Measurements from ENCODE around the gene NCLN. TPM values are rescaled to one million over a fixed set of nuclear protein-coding genes. Genes with fewer than 3 reads are reported as not detected.

NCLN gene
- total RNA-seq, 1 donor from 2014 or later: 12.2 TPM

DNA sequence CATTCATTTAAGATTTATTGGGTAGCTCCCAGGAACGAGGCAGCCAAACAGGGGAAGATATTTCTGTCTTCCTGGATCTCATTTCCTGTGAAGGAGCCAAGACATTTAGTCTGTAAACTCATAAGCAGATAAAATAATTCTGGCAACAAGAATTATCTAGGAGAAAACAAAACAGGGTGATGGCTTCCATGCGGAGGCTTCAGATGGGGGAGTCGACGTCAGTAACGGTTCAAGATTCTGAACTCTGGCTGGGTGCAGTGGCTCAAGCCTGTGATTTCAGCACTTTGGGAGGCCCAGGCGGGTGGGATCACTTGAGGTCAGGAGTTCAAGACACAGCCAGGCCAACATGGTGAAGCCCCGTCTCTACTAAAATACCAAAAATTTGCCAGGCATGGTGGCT, 48.6 kb upstream of the NCLN start:
- H3K27me3 ChIP-seq: no peaks in the 10 kb centered on the region
- TF ChIP-seq CTCF (IDR thresholded peaks at IDR 0.05) (no peak), EZH2phosphoT487 (IDR thresholded peaks at IDR 0.05) (no peak), EZH2 (IDR thresholded peaks at IDR 0.05) (no peak)
- no peak overlapping the region for H3K4me3 Mint-ChIP-seq
- no peak overlapping the region for H3K4me2 ChIP-seq
- H3K9me3 Mint-ChIP-seq: no peaks in the 10 kb centered on the region
- H3K79me2 ChIP-seq (ENCODE audit: low read depth): no peaks in the 10 kb centered on the region
- DNase-seq (ENCODE audit: low spot score): no peak
- no peak overlapping the region for H3K9ac ChIP-seq
- no peak overlapping the region for H3K27ac ChIP-seq
- H3K27me3 Mint-ChIP-seq (ENCODE audit: insufficient read depth, low read depth): peaks cover 13% of the 10 kb centered on the region
- no peaks in the 10 kb centered on the region for H3K36me3 Mint-ChIP-seq
- H3K9me3 ChIP-seq (ENCODE audit: low read depth): no peaks in the 10 kb centered on the region
- H4K20me1 ChIP-seq (ENCODE audit: low read depth): no peaks in the 10 kb centered on the region
- no peak overlapping the region for H3K4me3 ChIP-seq
- no peak overlapping the region for H2AFZ ChIP-seq (replicated peaks)
- H3K36me3 ChIP-seq: no peaks in the 10 kb centered on the region
- peaks cover 2% of the 10 kb centered on the region for H3K4me1 Mint-ChIP-seq
- H3K4me1 ChIP-seq: no peaks in the 10 kb centered on the region
- no peaks in the 10 kb centered on the region for H3F3A ChIP-seq (ENCODE audit: low read depth)
- no peak overlapping the region for H3K27ac Mint-ChIP-seq

DNA sequence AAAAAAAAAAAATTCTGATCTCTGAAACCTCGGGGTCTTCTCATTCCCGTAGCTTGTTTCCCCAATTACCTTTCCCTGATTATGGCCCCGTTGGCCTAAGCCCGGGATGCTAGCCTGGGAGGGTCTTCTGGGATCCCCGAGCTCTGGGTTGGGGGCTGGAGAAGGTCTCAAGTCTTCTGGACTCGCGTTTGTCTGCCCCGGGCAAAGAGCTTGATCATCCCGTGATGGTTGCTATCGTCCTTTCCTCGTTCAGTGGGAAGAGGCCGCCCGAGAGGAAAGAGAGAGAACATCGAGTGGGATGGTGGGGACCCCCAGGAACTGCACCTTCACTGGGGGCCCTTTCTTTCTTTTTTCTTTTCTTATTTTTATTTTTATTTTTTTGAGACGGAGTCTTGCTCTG, 47.5 kb upstream of the NCLN start:
- Mint-ChIP-seq H3K4me3 (no peak overlapping the region), H3K9me3 (no peaks in the 10 kb centered on the region), H3K27ac (no peak overlapping the region), H3K4me1 (no peaks in the 10 kb centered on the region), H3K36me3 (no peaks in the 10 kb centered on the region), H3K27me3 (ENCODE audit: insufficient read depth, low read depth) (peaks cover 7% of the 10 kb centered on the region)
- H3K36me3 ChIP-seq: no peaks in the 10 kb centered on the region
- no peak overlapping the region for H2AFZ ChIP-seq (replicated peaks)
- no peak for DNase-seq (ENCODE audit: low spot score)
- no peaks in the 10 kb centered on the region for H3K4me1 ChIP-seq
- H3K4me3 ChIP-seq: no peak overlapping the region
- H4K20me1 ChIP-seq (ENCODE audit: low read depth): no peaks in the 10 kb centered on the region
- no peaks in the 10 kb centered on the region for H3K27me3 ChIP-seq
- H3K27ac ChIP-seq: no peak overlapping the region
- no peak overlapping the region for H3K9ac ChIP-seq
- no peaks in the 10 kb centered on the region for H3F3A ChIP-seq (ENCODE audit: low read depth)
- no peaks in the 10 kb centered on the region for H3K79me2 ChIP-seq (ENCODE audit: low read depth)
- no peak overlapping the region for H3K4me2 ChIP-seq
- H3K9me3 ChIP-seq (ENCODE audit: low read depth): no peaks in the 10 kb centered on the region
- TF ChIP-seq CTCF (IDR thresholded peaks at IDR 0.05): no peak
- TF ChIP-seq EZH2phosphoT487 (IDR thresholded peaks at IDR 0.05): no peak
- no peak for TF ChIP-seq EZH2 (IDR thresholded peaks at IDR 0.05)

- Histone ChIP-seq H3K9me3 (ENCODE audit: low read depth) (no peaks in the 10 kb centered on the region), H3K27me3 (no peaks in the 10 kb centered on the region), H3F3A (ENCODE audit: low read depth) (no peaks in the 10 kb centered on the region), H3K4me1 (no peaks in the 10 kb centered on the region), H4K20me1 (ENCODE audit: low read depth) (no peaks in the 10 kb centered on the region), H3K4me2 (no peak overlapping the region), H2AFZ (replicated peaks) (no peak overlapping the region), H3K79me2 (ENCODE audit: low read depth) (no peaks in the 10 kb centered on the region), H3K27ac (no peak overlapping the region), H3K9ac (no peak overlapping the region), H3K36me3 (no peaks in the 10 kb centered on the region), H3K4me3 (no peak overlapping the region)
- peaks cover 5% of the 10 kb centered on the region for H3K27me3 Mint-ChIP-seq (ENCODE audit: insufficient read depth, low read depth)
- no peak overlapping the region for H3K27ac Mint-ChIP-seq
- no peaks in the 10 kb centered on the region for H3K4me1 Mint-ChIP-seq
- TF ChIP-seq CTCF (IDR thresholded peaks at IDR 0.05) (no peak), EZH2 (IDR thresholded peaks at IDR 0.05) (no peak), EZH2phosphoT487 (IDR thresholded peaks at IDR 0.05) (no peak)
- no peak for DNase-seq (ENCODE audit: low spot score)
- no peaks in the 10 kb centered on the region for H3K9me3 Mint-ChIP-seq
- no peak overlapping the region for H3K4me3 Mint-ChIP-seq
- H3K36me3 Mint-ChIP-seq: no peaks in the 10 kb centered on the region
These were observed 45.1 kb upstream of the NCLN start for GRCh38 chr19:3140667-3141038.

- no peaks in the 10 kb centered on the region for H3K4me1 Mint-ChIP-seq
- H2AFZ ChIP-seq (replicated peaks): no peak overlapping the region
- H3K36me3 Mint-ChIP-seq: no peaks in the 10 kb centered on the region
- H3K27ac Mint-ChIP-seq: no peak overlapping the region
- no peaks in the 10 kb centered on the region for H3K9me3 ChIP-seq (ENCODE audit: low read depth)
- H3K79me2 ChIP-seq (ENCODE audit: low read depth): no peaks in the 10 kb centered on the region
- no peak overlapping the region for H3K9ac ChIP-seq
- H4K20me1 ChIP-seq (ENCODE audit: low read depth): no peaks in the 10 kb centered on the region
- H3K9me3 Mint-ChIP-seq: no peaks in the 10 kb centered on the region
- no peak for DNase-seq (ENCODE audit: low spot score)
- H3K4me1 ChIP-seq: no peaks in the 10 kb centered on the region
- H3K4me2 ChIP-seq: no peak overlapping the region
- H3K27me3 ChIP-seq: no peaks in the 10 kb centered on the region
- no peak overlapping the region for H3K4me3 Mint-ChIP-seq
- H3K27ac ChIP-seq: no peak overlapping the region
- peaks cover 7% of the 10 kb centered on the region for H3K27me3 Mint-ChIP-seq (ENCODE audit: insufficient read depth, low read depth)
- TF ChIP-seq CTCF (IDR thresholded peaks at IDR 0.05) (no peak), EZH2phosphoT487 (IDR thresholded peaks at IDR 0.05) (no peak)
- no peaks in the 10 kb centered on the region for H3K36me3 ChIP-seq
- H3F3A ChIP-seq (ENCODE audit: low read depth): no peaks in the 10 kb centered on the region
- H3K4me3 ChIP-seq: no peak overlapping the region
These were observed 43.4 kb upstream of the NCLN start for GRCh38 chr19:3142292-3142670.

Measured in neural progenitor cell (in vitro differentiated cells).